ENCODE measurements around the gene ZNF662.

DNA sequence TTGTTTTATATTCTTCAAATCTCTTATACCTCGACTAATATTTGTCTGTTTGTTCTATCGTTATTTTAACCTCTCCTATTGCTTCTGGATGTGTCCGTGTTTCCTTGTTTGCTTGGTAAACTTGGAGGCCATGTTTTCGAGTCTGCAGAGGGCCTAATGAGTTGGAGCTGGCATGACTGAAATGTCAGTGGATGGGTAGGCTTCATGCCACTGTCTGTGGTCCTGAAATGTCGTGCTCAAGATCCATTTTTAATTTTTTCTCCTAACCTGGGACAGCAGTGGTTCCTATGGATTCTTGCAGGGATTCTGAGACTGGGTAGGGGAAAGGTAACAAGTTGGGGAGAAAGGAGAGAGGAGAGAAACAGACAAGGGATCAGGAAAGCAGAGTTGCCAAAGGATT, 54.3 kb downstream of the ZNF662 start:
- TF ChIP-seq CTCF (IDR thresholded peaks at IDR 0.05): no peak
- TF ChIP-seq POLR2A (IDR thresholded peaks at IDR 0.05): no peak

Measured in uterus (tissue), 2 donors.